WTC11 (cell line): ENCODE measurements around the gene SH3BP4. TPM values are rescaled to one million over a fixed set of nuclear protein-coding genes. Genes with fewer than 3 reads are reported as not detected.

Experiments used
- ATAC-seq: fragments of 200-7000 bp; cut with Tn5 transposase; 2 replicates; pipeline ENCODE4 v1.10.0; 2021; ENCODE audit warnings: mild to moderate bottlenecking, moderate library complexity
- CTCF ChIA-PET: fragments of 300-600 bp; sonication (Branson Sonifier 250); formaldehyde crosslinking; loops from one replicate; lab custom pipeline; 2021; ENCODE audit warnings: antibody characterized with exemption; lab: Charles Lee
- POLR2A ChIA-PET: fragments of 350-600 bp; sonication (Branson Sonifier 250); formaldehyde crosslinking; loops from one replicate; lab custom pipeline; 2021; ENCODE audit warnings: antibody characterized with exemption; lab: Charles Lee
- DNase-seq: peaks from one replicate; pipeline ENCODE4 v3.0.0; 2021; ENCODE audit warnings: low spot score
- H3K27ac Mint-ChIP-seq: 2 replicates; pipeline ENCODE4 v1.8.0; 2021; ENCODE audit warnings: mixed read lengths
- H3K27me3 Mint-ChIP-seq: 2 replicates; pipeline ENCODE4 v1.8.0; 2021; ENCODE audit warnings: low read depth, mild to moderate bottlenecking, moderate library complexity, mixed read lengths
- H3K36me3 Mint-ChIP-seq: 2 replicates; pipeline ENCODE4 v1.8.0; 2021; ENCODE audit warnings: mixed read lengths
- H3K4me1 Mint-ChIP-seq: 2 replicates; pipeline ENCODE4 v1.8.0; 2022; ENCODE audit warnings: mixed read lengths
- H3K4me3 Mint-ChIP-seq: 2 replicates; pipeline ENCODE4 v1.8.0; 2021; ENCODE audit warnings: mild to moderate bottlenecking, moderate library complexity, mixed read lengths
- H3K9me3 Mint-ChIP-seq: 2 replicates; pipeline ENCODE4 v1.8.0; 2021; ENCODE audit warnings: mixed read lengths
- ELF4 ChIP-seq: sonication (generic); formaldehyde crosslinking; IDR thresholded peaks from 2 replicates; pipeline ENCODE4 v1.8.1; 2022; ENCODE audit warnings: low read depth, mild to moderate bottlenecking, moderate library complexity, missing genetic modification reagents
- ESRRA ChIP-seq: sonication (generic); formaldehyde crosslinking; IDR thresholded peaks from 2 replicates; pipeline ENCODE4 v1.8.1; 2022; ENCODE audit warnings: mild to moderate bottlenecking, missing genetic modification reagents, borderline replicate concordance
- FOXK1 ChIP-seq: sonication (generic); formaldehyde crosslinking; IDR thresholded peaks from 2 replicates; pipeline ENCODE4 v1.8.0; 2022; ENCODE audit warnings: mild to moderate bottlenecking, moderate library complexity, missing genetic modification reagents
- GABPB1 ChIP-seq: sonication (generic); formaldehyde crosslinking; IDR thresholded peaks from 2 replicates; pipeline ENCODE4 v1.8.1; 2023; ENCODE audit warnings: mild to moderate bottlenecking, missing genetic modification reagents
- MXD4 ChIP-seq: fragments of 250-450 bp; sonication (Bioruptor Pico); IDR thresholded peaks from 2 replicates; pipeline ENCODE4 v1.8.0; 2021; ENCODE audit warnings: mild to moderate bottlenecking, moderate library complexity, borderline replicate concordance
- NFYB ChIP-seq: sonication (generic); formaldehyde crosslinking; conservative IDR thresholded peaks from 2 replicates; pipeline ENCODE4 v1.8.0; 2022; ENCODE audit warnings: low read depth, missing genetic modification reagents
- SMAD3 ChIP-seq: sonication (generic); formaldehyde crosslinking; IDR thresholded peaks from 2 replicates; pipeline ENCODE4 v1.8.0; 2022; ENCODE audit warnings: missing genetic modification reagents, mild to moderate bottlenecking, borderline replicate concordance
- TEAD1 ChIP-seq: sonication (generic); formaldehyde crosslinking; IDR thresholded peaks from 2 replicates; pipeline ENCODE4 v1.8.0; 2022; ENCODE audit warnings: mild to moderate bottlenecking, missing genetic modification reagents
- ZNF138 ChIP-seq: sonication (generic); formaldehyde crosslinking; conservative IDR thresholded peaks from 2 replicates; pipeline ENCODE4 v1.8.1; 2022; ENCODE audit warnings: mild to moderate bottlenecking, moderate library complexity, missing genetic modification reagents
- ZNF317 ChIP-seq: sonication (generic); formaldehyde crosslinking; IDR thresholded peaks from 2 replicates; pipeline ENCODE4 v1.8.1; 2023; ENCODE audit warnings: low read depth, mild to moderate bottlenecking, moderate library complexity, missing genetic modification reagents, borderline replicate concordance
- total RNA-seq: library from RNA; stranded (reverse); gene quantifications from 3 replicates; pipeline ENCODE4 v1.2.3, GENCODE V29; 2021
- TF ChIP-seq, protein P1 (sequence below): sonication (generic); formaldehyde crosslinking; IDR thresholded peaks from 2 replicates; pipeline ENCODE4 v1.8.1; 2023; ENCODE audit warnings: mild to moderate bottlenecking, missing genetic modification reagents, moderate library complexity
- TF ChIP-seq, protein P2 (sequence below): sonication (generic); formaldehyde crosslinking; IDR thresholded peaks from 2 replicates; pipeline ENCODE4 v1.8.1; 2022; ENCODE audit warnings: missing genetic modification reagents, borderline replicate concordance
- TF ChIP-seq, protein P3 (sequence below): sonication (generic); formaldehyde crosslinking; IDR thresholded peaks from 2 replicates; pipeline ENCODE4 v1.8.1; 2022; ENCODE audit warnings: mild to moderate bottlenecking, missing genetic modification reagents, moderate library complexity, borderline replicate concordance
- TF ChIP-seq, protein P4 (sequence below): sonication (generic); formaldehyde crosslinking; IDR thresholded peaks from 2 replicates; pipeline ENCODE4 v1.8.0; 2022; ENCODE audit warnings: mild to moderate bottlenecking, missing genetic modification reagents
- TF ChIP-seq, protein P5 (sequence below): sonication (generic); formaldehyde crosslinking; IDR thresholded peaks from 2 replicates; pipeline ENCODE4 v1.8.1; 2022; ENCODE audit warnings: low read depth, missing genetic modification reagents, borderline replicate concordance

SH3BP4 gene
- total RNA-seq, 1 experiment from 2014 or later = 44.4 TPM

DNA sequence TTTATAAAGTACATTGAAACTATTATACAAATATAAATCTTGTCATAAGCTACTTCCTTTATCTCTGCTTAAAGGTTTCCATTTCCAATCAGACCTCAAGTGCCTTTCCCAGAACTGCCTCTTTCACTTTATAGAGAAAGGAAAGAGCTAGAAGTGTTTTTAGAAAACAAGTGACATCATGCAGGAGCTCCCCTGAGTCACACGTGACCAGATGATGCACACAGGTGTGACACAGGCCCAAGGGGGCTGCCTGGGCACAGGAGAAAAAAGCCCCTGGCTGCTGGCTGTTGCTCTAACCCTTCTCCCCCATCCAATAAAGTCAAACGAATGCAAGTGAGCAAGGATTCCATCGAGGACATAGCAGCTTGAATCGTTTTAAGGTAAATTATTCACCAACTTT lies 21.4 kb upstream of the SH3BP4 start:
- H3K4me1 Mint-ChIP-seq = peaks cover 40% of the 10 kb centered on the region
- ATAC-seq (no peak), DNase-seq (no peak)
- CTCF ChIA-PET = interaction anchor here (1.2 kb wide), 1 partner anchor 49 kb away, joined by 3 read pairs; no protein-coding TSS in a partner anchor
- no peak for TF ChIP-seq NFYB (CRISPR knock-in tag)
- TF ChIP-seq, protein P1, sequence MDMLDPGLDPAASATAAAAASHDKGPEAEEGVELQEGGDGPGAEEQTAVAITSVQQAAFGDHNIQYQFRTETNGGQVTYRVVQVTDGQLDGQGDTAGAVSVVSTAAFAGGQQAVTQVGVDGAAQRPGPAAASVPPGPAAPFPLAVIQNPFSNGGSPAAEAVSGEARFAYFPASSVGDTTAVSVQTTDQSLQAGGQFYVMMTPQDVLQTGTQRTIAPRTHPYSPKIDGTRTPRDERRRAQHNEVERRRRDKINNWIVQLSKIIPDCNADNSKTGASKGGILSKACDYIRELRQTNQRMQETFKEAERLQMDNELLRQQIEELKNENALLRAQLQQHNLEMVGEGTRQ (CRISPR knock-in tag) = no peak
- no peak for TF ChIP-seq ESRRA (CRISPR knock-in tag)
- TF ChIP-seq FOXK1 (CRISPR knock-in tag) = no peak
- TF ChIP-seq, protein P2, sequence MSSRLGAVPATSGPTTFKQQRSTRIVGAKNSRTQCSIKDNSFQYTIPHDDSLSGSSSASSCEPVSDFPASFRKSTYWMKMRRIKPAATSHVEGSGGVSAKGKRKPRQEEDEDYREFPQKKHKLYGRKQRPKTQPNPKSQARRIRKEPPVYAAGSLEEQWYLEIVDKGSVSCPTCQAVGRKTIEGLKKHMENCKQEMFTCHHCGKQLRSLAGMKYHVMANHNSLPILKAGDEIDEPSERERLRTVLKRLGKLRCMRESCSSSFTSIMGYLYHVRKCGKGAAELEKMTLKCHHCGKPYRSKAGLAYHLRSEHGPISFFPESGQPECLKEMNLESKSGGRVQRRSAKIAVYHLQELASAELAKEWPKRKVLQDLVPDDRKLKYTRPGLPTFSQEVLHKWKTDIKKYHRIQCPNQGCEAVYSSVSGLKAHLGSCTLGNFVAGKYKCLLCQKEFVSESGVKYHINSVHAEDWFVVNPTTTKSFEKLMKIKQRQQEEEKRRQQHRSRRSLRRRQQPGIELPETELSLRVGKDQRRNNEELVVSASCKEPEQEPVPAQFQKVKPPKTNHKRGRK = no peak
- no peak for TF ChIP-seq SMAD3 (CRISPR knock-in tag)
- no peak for TF ChIP-seq ZNF138 (CRISPR knock-in tag)
- peaks cover under 1% of the 10 kb centered on the region for H3K9me3 Mint-ChIP-seq
- H3K27me3 Mint-ChIP-seq = peaks cover 61% of the 10 kb centered on the region
- no peak overlapping the region for H3K27ac Mint-ChIP-seq
- no peaks in the 10 kb centered on the region for H3K36me3 Mint-ChIP-seq
- POLR2A ChIA-PET = no interaction called here
- H3K4me3 Mint-ChIP-seq = no peak overlapping the region

DNA sequence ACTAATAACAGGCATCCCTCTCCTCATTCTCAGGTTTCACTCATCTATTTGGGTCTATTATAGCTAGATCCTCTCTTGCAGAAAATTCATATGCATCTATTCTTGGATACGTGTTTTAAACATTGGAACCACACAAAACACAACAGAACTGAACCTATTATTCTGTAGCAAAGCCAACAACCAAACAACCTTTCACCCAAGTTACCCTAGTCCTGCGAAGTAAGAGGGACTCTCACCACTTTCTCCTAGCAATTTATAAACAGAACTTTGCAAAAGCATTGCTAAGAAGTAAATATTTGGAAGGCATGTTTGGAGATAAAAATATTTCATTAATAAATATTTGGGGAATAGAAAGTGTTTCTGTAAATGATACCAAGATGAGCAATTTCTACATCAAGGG lies 20.4 kb upstream of the SH3BP4 start:
- no peak for TF ChIP-seq GABPB1 (CRISPR knock-in tag)
- TF ChIP-seq SMAD3 (CRISPR knock-in tag) = no peak
- no peak for TF ChIP-seq MXD4 (CRISPR knock-in tag)
- TF ChIP-seq, protein P3, sequence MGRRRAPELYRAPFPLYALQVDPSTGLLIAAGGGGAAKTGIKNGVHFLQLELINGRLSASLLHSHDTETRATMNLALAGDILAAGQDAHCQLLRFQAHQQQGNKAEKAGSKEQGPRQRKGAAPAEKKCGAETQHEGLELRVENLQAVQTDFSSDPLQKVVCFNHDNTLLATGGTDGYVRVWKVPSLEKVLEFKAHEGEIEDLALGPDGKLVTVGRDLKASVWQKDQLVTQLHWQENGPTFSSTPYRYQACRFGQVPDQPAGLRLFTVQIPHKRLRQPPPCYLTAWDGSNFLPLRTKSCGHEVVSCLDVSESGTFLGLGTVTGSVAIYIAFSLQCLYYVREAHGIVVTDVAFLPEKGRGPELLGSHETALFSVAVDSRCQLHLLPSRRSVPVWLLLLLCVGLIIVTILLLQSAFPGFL = no peak
- TF ChIP-seq, all 79 proteins: peak for 0
- no peaks in the 10 kb centered on the region for H3K9me3 Mint-ChIP-seq
- no peak for ATAC-seq
- peaks cover 40% of the 10 kb centered on the region for H3K4me1 Mint-ChIP-seq
- ChIA-PET CTCF (no interaction called here), POLR2A (no interaction called here)
- H3K4me3 Mint-ChIP-seq = no peak overlapping the region
- no peak for DNase-seq
- no peak overlapping the region for H3K27ac Mint-ChIP-seq
- no peaks in the 10 kb centered on the region for H3K36me3 Mint-ChIP-seq
- H3K27me3 Mint-ChIP-seq = peaks cover 65% of the 10 kb centered on the region

DNA sequence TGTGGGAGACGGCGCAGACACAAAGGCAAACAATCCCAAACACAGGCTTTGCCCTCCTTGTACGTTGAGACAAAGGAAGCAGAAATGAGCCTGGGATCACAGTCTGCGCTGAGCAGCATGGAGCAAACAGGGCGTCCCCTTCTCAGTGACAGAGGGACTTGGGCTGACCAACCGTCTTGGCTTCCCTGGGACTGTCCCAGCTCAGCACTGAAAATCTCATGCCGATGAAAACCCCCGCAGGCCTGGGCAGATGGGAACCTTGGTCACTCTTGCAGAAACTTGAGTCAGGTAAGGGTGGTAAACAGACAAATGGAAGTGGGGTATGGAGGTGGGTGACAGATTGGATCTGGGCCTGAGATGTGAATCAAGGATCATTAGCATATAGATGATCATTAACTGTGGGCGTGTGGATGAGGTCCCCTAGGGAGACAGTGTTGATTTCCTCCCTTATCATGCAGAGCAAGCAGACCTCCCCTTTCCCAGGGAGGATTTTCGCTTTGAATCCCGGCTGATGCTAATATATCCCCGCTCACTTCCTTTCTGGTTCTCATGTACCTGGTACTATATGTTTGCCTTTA lies 19.1 kb upstream of the SH3BP4 start:
- H3K36me3 Mint-ChIP-seq = no peaks in the 10 kb centered on the region
- TF ChIP-seq, protein P4, sequence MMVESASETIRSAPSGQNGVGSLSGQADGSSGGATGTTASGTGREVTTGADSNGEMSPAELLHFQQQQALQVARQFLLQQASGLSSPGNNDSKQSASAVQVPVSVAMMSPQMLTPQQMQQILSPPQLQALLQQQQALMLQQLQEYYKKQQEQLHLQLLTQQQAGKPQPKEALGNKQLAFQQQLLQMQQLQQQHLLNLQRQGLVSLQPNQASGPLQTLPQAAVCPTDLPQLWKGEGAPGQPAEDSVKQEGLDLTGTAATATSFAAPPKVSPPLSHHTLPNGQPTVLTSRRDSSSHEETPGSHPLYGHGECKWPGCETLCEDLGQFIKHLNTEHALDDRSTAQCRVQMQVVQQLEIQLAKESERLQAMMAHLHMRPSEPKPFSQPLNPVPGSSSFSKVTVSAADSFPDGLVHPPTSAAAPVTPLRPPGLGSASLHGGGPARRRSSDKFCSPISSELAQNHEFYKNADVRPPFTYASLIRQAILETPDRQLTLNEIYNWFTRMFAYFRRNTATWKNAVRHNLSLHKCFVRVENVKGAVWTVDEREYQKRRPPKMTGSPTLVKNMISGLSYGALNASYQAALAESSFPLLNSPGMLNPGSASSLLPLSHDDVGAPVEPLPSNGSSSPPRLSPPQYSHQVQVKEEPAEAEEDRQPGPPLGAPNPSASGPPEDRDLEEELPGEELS = peak; percentile 41; the same call in 1 of the 2 replicates
- TF ChIP-seq, protein P5, sequence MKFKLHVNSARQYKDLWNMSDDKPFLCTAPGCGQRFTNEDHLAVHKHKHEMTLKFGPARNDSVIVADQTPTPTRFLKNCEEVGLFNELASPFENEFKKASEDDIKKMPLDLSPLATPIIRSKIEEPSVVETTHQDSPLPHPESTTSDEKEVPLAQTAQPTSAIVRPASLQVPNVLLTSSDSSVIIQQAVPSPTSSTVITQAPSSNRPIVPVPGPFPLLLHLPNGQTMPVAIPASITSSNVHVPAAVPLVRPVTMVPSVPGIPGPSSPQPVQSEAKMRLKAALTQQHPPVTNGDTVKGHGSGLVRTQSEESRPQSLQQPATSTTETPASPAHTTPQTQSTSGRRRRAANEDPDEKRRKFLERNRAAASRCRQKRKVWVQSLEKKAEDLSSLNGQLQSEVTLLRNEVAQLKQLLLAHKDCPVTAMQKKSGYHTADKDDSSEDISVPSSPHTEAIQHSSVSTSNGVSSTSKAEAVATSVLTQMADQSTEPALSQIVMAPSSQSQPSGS (CRISPR knock-in tag) = no peak
- 0 out of 2 replicates have a peak, but pooled peaks have one; percentile 32 for TF ChIP-seq TEAD1 (CRISPR knock-in tag)
- TF ChIP-seq ZNF317 (CRISPR knock-in tag) = 0 out of 2 replicates have a peak, but pooled peaks have one; percentile 65
- TF ChIP-seq ELF4 (CRISPR knock-in tag) = no peak
- H3K4me1 Mint-ChIP-seq = peaks cover 40% of the 10 kb centered on the region
- ChIA-PET CTCF (no interaction called here), POLR2A (no interaction called here)
- H3K27me3 Mint-ChIP-seq = peaks cover 73% of the 10 kb centered on the region
- ATAC-seq = peak; percentile 92
- peak overlapping the region; percentile 26 for H3K4me3 Mint-ChIP-seq
- DNase-seq = peak; percentile 45
- H3K9me3 Mint-ChIP-seq = no peaks in the 10 kb centered on the region
- H3K27ac Mint-ChIP-seq = peak overlapping the region; percentile 59
